Astrocyte (in vitro differentiated cells and primary cell): Measurements from ENCODE around the gene SMC6.

Experiments
- EZH2 ChIP-seq: IDR thresholded peaks from 2 replicates; pipeline ENCODE4 v1.6.1; 2012; ENCODE audit warnings: mild to moderate bottlenecking, low read length, inconsistent platforms; ENCODE audit not compliant: insufficient read depth
- TF ChIP-seq, protein P1 (sequence below): IDR thresholded peaks from 2 replicates; pipeline ENCODE4 v1.5.1; 2011; ENCODE audit warnings: low read depth, mild to moderate bottlenecking, inconsistent platforms, low read length, moderate library complexity; ENCODE audit not compliant: insufficient read depth

DNA sequence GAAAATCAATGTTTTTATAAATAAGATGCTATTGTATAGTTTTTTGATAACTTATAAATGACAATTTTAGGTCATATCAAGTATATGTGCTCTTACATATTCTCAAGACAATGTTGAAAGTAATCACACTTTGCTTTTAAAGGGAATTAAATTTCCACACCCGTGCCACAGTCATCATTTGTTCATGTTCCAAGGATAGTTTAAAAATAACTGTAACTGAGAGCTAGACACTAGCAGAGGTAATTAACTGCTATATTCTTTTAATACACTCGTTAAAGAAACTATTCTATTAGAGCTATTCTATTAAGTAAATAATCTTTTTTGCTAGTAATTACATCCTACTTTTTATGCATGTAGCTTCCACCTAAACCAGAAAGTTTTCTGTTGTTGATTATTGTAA, 18.3 kb upstream of the SMC6 start:
- TF ChIP-seq, protein P1, sequence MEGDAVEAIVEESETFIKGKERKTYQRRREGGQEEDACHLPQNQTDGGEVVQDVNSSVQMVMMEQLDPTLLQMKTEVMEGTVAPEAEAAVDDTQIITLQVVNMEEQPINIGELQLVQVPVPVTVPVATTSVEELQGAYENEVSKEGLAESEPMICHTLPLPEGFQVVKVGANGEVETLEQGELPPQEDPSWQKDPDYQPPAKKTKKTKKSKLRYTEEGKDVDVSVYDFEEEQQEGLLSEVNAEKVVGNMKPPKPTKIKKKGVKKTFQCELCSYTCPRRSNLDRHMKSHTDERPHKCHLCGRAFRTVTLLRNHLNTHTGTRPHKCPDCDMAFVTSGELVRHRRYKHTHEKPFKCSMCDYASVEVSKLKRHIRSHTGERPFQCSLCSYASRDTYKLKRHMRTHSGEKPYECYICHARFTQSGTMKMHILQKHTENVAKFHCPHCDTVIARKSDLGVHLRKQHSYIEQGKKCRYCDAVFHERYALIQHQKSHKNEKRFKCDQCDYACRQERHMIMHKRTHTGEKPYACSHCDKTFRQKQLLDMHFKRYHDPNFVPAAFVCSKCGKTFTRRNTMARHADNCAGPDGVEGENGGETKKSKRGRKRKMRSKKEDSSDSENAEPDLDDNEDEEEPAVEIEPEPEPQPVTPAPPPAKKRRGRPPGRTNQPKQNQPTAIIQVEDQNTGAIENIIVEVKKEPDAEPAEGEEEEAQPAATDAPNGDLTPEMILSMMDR = no peak
- no peak for TF ChIP-seq EZH2
